ENCODE data around the gene PPIA.

The PPIA gene

GRCh38 chr7:44768628-44769371, 27.7 kb upstream of the PPIA start:
- Histone ChIP-seq H2BK12ac (ENCODE audit: low read length in 2 of 2) (no peak overlapping the region), H3K36me3 (ENCODE audit: control insufficient read depth in 1 of 2, insufficient read depth in 2 of 2, low read depth in 1 of 2, low read length in 2 of 2) (peaks cover 42 to 52% of the 10 kb centered on the region in 2 experiments), H3K79me1 (replicated peaks; ENCODE audit: low read length, poor library complexity, severe bottlenecking) (peaks cover 6% of the 10 kb centered on the region), H3K27ac (ENCODE audit: low read length, poor library complexity, severe bottlenecking) (no peak overlapping the region), H3K4ac (ENCODE audit: low read depth in 1 of 2, low read length in 2 of 2) (no peak overlapping the region), H4K91ac (ENCODE audit: low read length) (no peak overlapping the region), H2BK5ac (ENCODE audit: low read depth, low read length, poor library complexity, severe bottlenecking) (no peak overlapping the region), H2AK5ac (ENCODE audit: low read length, severe bottlenecking) (peak overlapping the region; percentile 19), H2BK15ac (ENCODE audit: low read depth, poor library complexity, severe bottlenecking) (no peak overlapping the region), H4K8ac (ENCODE audit: low read length) (peak overlapping the region; percentile 47), H2BK120ac (ENCODE audit: low read depth, low read length) (no peak overlapping the region), H2AFZ (ENCODE audit: low read depth, low read length) (no peak overlapping the region), H3K27me3 (ENCODE audit: control insufficient read depth in 1 of 2, insufficient read depth in 1 of 2, low read length in 2 of 2) (peaks cover 0 to 6% of the 10 kb centered on the region in 2 experiments), H3K14ac (ENCODE audit: low read length in 2 of 2) (no peak overlapping the region), H3K4me2 (ENCODE audit: low read length, poor library complexity, severe bottlenecking) (no peak overlapping the region), H3K18ac (ENCODE audit: low read depth in 1 of 2, low read length in 2 of 2) (peak overlapping the region in 1 of 2 experiments; percentile 3), H3K4me3 (ENCODE audit: insufficient read depth in 1 of 2, low read depth in 1 of 2, low read length in 2 of 2) (no peak overlapping the region), H3K23ac (ENCODE audit: low read length in 2 of 2) (peak overlapping the region in 1 of 2 experiments; percentile 2), H3K4me1 (ENCODE audit: control insufficient read depth, insufficient read depth, low read depth, low read length) (peaks cover 27% of the 10 kb centered on the region), H3K9me3 (ENCODE audit: control insufficient read depth, low read length) (no peaks in the 10 kb centered on the region), H3K9ac (ENCODE audit: low read length) (peak overlapping the region; percentile 23)
- no peak for DNase-seq
- 83% methylated on average over 11 of the region's 11 CpGs for WGBS

GRCh38 chr7:44769376-44769775, 27.1 kb upstream of the PPIA start:
- Histone ChIP-seq H3K18ac (ENCODE audit: low read depth in 1 of 2, low read length in 2 of 2) (peak overlapping the region in 1 of 2 experiments; percentile 3), H4K91ac (ENCODE audit: low read length) (no peak overlapping the region), H3K79me1 (replicated peaks; ENCODE audit: low read length, poor library complexity, severe bottlenecking) (peaks cover 6% of the 10 kb centered on the region), H3K4ac (ENCODE audit: low read depth in 1 of 2, low read length in 2 of 2) (no peak overlapping the region), H2BK120ac (ENCODE audit: low read depth, low read length) (no peak overlapping the region), H3K23ac (ENCODE audit: low read length in 2 of 2) (peak overlapping the region in 1 of 2 experiments; percentile 2), H3K27ac (ENCODE audit: low read length, poor library complexity, severe bottlenecking) (peak overlapping the region; percentile 39), H2BK15ac (ENCODE audit: low read depth, poor library complexity, severe bottlenecking) (no peak overlapping the region), H3K27me3 (ENCODE audit: control insufficient read depth in 1 of 2, insufficient read depth in 1 of 2, low read length in 2 of 2) (peaks cover 0 to 6% of the 10 kb centered on the region in 2 experiments), H4K8ac (ENCODE audit: low read length) (no peak overlapping the region), H2AK5ac (ENCODE audit: low read length, severe bottlenecking) (peak overlapping the region; percentile 19), H2BK5ac (ENCODE audit: low read depth, low read length, poor library complexity, severe bottlenecking) (no peak overlapping the region), H3K4me1 (ENCODE audit: control insufficient read depth, insufficient read depth, low read depth, low read length) (peaks cover 27% of the 10 kb centered on the region), H2AFZ (ENCODE audit: low read depth, low read length) (no peak overlapping the region), H3K9me3 (ENCODE audit: control insufficient read depth, low read length) (no peaks in the 10 kb centered on the region), H3K36me3 (ENCODE audit: control insufficient read depth in 1 of 2, insufficient read depth in 2 of 2, low read depth in 1 of 2, low read length in 2 of 2) (peaks cover 36 to 46% of the 10 kb centered on the region in 2 experiments), H3K9ac (ENCODE audit: low read length) (peak overlapping the region; percentile 38), H3K4me2 (ENCODE audit: low read length, poor library complexity, severe bottlenecking) (no peak overlapping the region), H3K14ac (ENCODE audit: low read length in 2 of 2) (no peak overlapping the region), H3K4me3 (ENCODE audit: insufficient read depth in 1 of 2, low read depth in 1 of 2, low read length in 2 of 2) (peak overlapping the region in 1 of 2 experiments; percentile 50), H2BK12ac (ENCODE audit: low read length in 2 of 2) (no peak overlapping the region)
- DNase-seq: peak; percentile 3
- 89% methylated on average over 8 of the region's 8 CpGs for WGBS

DNA sequence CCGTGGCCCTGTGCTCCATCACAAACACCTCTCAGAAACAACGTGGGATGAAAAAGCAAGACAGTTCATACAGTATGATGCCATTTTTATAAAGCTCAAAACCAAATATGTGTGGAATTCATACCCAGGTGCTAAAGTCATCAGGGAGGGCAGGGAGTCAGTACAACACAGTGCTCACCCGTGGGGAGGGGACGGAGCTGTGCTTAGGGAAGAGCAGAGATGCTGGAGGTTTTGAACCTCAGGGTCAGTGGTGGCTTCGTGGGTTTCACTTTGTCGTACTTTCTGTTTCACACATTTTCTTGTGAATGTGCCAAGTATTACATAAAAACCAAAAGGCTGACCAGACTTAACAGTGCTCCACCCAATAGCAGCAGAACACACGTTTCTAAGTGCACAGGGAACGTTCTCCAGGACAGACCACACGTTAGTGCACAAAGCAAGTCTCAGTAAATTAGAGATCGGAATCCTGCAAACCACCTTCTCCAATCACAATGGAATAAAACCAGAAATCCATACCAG, 26.6 kb upstream of the PPIA start:
- H2AFZ ChIP-seq (ENCODE audit: low read depth, low read length): no peak overlapping the region
- 56% methylated on average over 9 of the region's 10 CpGs for WGBS
- peaks cover 0 to 6% of the 10 kb centered on the region in 2 experiments for H3K27me3 ChIP-seq (ENCODE audit: control insufficient read depth in 1 of 2, insufficient read depth in 1 of 2, low read length in 2 of 2)
- no peak overlapping the region for H4K8ac ChIP-seq (ENCODE audit: low read length)
- no peak overlapping the region for H2BK15ac ChIP-seq (ENCODE audit: low read depth, poor library complexity, severe bottlenecking)
- no peak overlapping the region for H3K14ac ChIP-seq (ENCODE audit: low read length in 2 of 2)
- no peak overlapping the region for H2BK120ac ChIP-seq (ENCODE audit: low read depth, low read length)
- H3K4me2 ChIP-seq (ENCODE audit: low read length, poor library complexity, severe bottlenecking): no peak overlapping the region
- peak; percentile 56 for DNase-seq
- no peak overlapping the region for H2BK12ac ChIP-seq (ENCODE audit: low read length in 2 of 2)
- no peak overlapping the region for H2AK5ac ChIP-seq (ENCODE audit: low read length, severe bottlenecking)
- H3K9me3 ChIP-seq (ENCODE audit: control insufficient read depth, low read length): no peaks in the 10 kb centered on the region
- no peak overlapping the region for H2BK5ac ChIP-seq (ENCODE audit: low read depth, low read length, poor library complexity, severe bottlenecking)
- H3K4me1 ChIP-seq (ENCODE audit: control insufficient read depth, insufficient read depth, low read depth, low read length): peaks cover 27% of the 10 kb centered on the region
- H3K4me3 ChIP-seq (ENCODE audit: insufficient read depth in 1 of 2, low read depth in 1 of 2, low read length in 2 of 2): peak overlapping the region in 1 of 2 experiments; percentile 50
- no peak overlapping the region for H3K18ac ChIP-seq (ENCODE audit: low read depth in 1 of 2, low read length in 2 of 2)
- no peak overlapping the region for H3K23ac ChIP-seq (ENCODE audit: low read length in 2 of 2)
- peaks cover 6% of the 10 kb centered on the region for H3K79me1 ChIP-seq (replicated peaks; ENCODE audit: low read length, poor library complexity, severe bottlenecking)
- H4K91ac ChIP-seq (ENCODE audit: low read length): no peak overlapping the region
- peak overlapping the region; percentile 38 for H3K9ac ChIP-seq (ENCODE audit: low read length)
- H3K36me3 ChIP-seq (ENCODE audit: control insufficient read depth in 1 of 2, insufficient read depth in 2 of 2, low read depth in 1 of 2, low read length in 2 of 2): peaks cover 31 to 42% of the 10 kb centered on the region in 2 experiments
- peak overlapping the region; percentile 41 for H3K27ac ChIP-seq (ENCODE audit: low read length, poor library complexity, severe bottlenecking)
- no peak overlapping the region for H3K4ac ChIP-seq (ENCODE audit: low read depth in 1 of 2, low read length in 2 of 2)

DNA sequence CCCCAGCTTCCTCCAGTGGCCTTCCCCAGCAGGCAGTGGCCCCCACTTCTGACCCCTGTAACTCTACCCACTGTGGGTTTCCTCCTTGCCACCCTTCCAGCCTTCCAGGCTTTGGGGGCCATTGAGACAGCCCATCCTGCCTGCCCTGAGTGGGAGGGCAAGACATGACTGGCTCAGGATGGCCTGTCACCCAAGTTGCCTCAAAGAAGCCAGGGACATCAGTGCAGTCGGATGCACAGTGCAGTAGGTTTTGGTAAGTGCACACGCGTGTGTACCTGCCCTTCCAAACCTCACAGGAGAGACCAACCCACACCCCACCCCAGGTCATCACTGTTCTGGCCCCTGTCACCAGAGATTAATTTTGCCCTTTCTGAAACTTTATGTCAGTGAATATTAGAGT, 25.1 kb upstream of the PPIA start:
- no peak overlapping the region for H2BK12ac ChIP-seq (ENCODE audit: low read length in 2 of 2)
- peaks cover 0 to 10% of the 10 kb centered on the region in 2 experiments for H3K27me3 ChIP-seq (ENCODE audit: control insufficient read depth in 1 of 2, insufficient read depth in 1 of 2, low read length in 2 of 2)
- WGBS: 24% methylated on average over 3 of the region's 3 CpGs
- H3K9ac ChIP-seq (ENCODE audit: low read length): no peak overlapping the region
- no peak overlapping the region for H3K18ac ChIP-seq (ENCODE audit: low read depth in 1 of 2, low read length in 2 of 2)
- H2BK15ac ChIP-seq (ENCODE audit: low read depth, poor library complexity, severe bottlenecking): no peak overlapping the region
- H3K4me3 ChIP-seq (ENCODE audit: insufficient read depth in 1 of 2, low read depth in 1 of 2, low read length in 2 of 2): no peak overlapping the region
- H3K79me1 ChIP-seq (replicated peaks; ENCODE audit: low read length, poor library complexity, severe bottlenecking): peaks cover 4% of the 10 kb centered on the region
- H3K27ac ChIP-seq (ENCODE audit: low read length, poor library complexity, severe bottlenecking): no peak overlapping the region
- no peak overlapping the region for H3K4me2 ChIP-seq (ENCODE audit: low read length, poor library complexity, severe bottlenecking)
- H2AK5ac ChIP-seq (ENCODE audit: low read length, severe bottlenecking): peak overlapping the region; percentile 52
- peaks cover 17 to 26% of the 10 kb centered on the region in 2 experiments for H3K36me3 ChIP-seq (ENCODE audit: control insufficient read depth in 1 of 2, insufficient read depth in 2 of 2, low read depth in 1 of 2, low read length in 2 of 2)
- peaks cover 27% of the 10 kb centered on the region for H3K4me1 ChIP-seq (ENCODE audit: control insufficient read depth, insufficient read depth, low read depth, low read length)
- no peak overlapping the region for H2BK120ac ChIP-seq (ENCODE audit: low read depth, low read length)
- H3K14ac ChIP-seq (ENCODE audit: low read length in 2 of 2): no peak overlapping the region
- H4K8ac ChIP-seq (ENCODE audit: low read length): no peak overlapping the region
- H3K9me3 ChIP-seq (ENCODE audit: control insufficient read depth, low read length): no peaks in the 10 kb centered on the region
- no peak overlapping the region for H2BK5ac ChIP-seq (ENCODE audit: low read depth, low read length, poor library complexity, severe bottlenecking)
- H3K4ac ChIP-seq (ENCODE audit: low read depth in 1 of 2, low read length in 2 of 2): no peak overlapping the region
- H2AFZ ChIP-seq (ENCODE audit: low read depth, low read length): no peak overlapping the region
- H4K91ac ChIP-seq (ENCODE audit: low read length): no peak overlapping the region
- no peak overlapping the region for H3K23ac ChIP-seq (ENCODE audit: low read length in 2 of 2)
- no peak for DNase-seq

All from mesenchymal stem cell (in vitro differentiated cells and primary cell).